ENCODE data around the gene POLR2F.
"Not testable (repeated sequence)": the region's sequence is repeated elsewhere in the genome, so short reads cannot be mapped to it uniquely, and the experiment has no call there.

The POLR2F gene

DNA sequence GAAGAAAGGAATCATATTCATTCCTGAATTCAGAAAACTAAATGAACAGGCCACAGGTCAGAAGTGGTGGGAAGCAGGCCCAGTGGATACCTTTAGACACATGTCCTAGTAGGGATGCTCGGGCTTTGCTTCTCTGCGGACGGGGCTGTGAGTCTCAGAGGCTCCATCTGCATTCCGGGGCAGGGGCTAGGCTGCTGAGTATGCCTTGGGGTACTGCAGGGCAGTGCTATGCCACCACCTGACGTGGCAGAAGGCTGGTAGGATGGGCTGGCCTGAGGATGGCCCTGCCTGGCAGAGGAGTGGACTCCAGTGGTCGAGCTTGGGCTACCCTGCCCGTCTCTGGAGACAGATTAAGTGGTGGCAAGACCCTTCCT, 9.7 kb upstream of the POLR2F start:
- no peaks in the 10 kb centered on the region for H3K27me3 ChIP-seq (ENCODE audit: insufficient read depth, insufficient read length)
- DNase-seq (ENCODE audit: low read depth, low spot score): no peak
- H3K9me3 ChIP-seq (ENCODE audit: insufficient read depth, low read length): no peaks in the 10 kb centered on the region
- no peak overlapping the region for H3K4me3 ChIP-seq (ENCODE audit: insufficient read length, low read depth)
- peaks cover 40% of the 10 kb centered on the region for H3K36me3 ChIP-seq (ENCODE audit: insufficient read depth, insufficient read length, low read length)
- TF ChIP-seq YY1 (IDR thresholded peaks at IDR 0.05; ENCODE audit: insufficient read depth, insufficient read length): no peak
- TF ChIP-seq SUZ12 (IDR thresholded peaks at IDR 0.05; ENCODE audit: extremely low read depth, insufficient read depth, insufficient read length): no peak
- TF ChIP-seq ZNF274 (IDR thresholded peaks at IDR 0.05; ENCODE audit: low read depth, low read length): no peak
- no peak overlapping the region for H3K9ac ChIP-seq (ENCODE audit: insufficient read length, low read depth)
- peaks cover 4% of the 10 kb centered on the region for H3K4me1 ChIP-seq (ENCODE audit: insufficient read depth, insufficient read length)

DNA sequence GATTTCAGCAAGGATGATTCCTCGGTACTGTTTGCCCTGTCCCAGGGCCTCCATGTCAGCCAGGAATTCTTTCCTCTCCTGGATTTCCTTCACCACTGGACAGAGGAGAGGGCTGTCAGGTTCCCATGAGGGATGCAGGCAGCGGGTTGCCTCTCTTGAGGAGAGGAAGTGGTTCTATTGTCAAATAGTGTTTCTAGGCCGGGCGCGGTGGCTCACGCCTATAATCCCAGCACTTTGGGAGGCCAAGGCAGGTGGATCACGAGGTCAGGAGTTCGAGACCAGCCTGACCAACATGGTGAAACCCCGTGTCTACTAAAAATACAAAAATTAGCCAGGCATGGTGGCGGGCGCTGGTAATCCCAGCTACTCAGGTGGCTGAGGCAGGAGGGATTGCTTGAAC, 9.1 kb upstream of the POLR2F start:
- H3K4me1 ChIP-seq (ENCODE audit: insufficient read depth, insufficient read length); H3K4me3 ChIP-seq (ENCODE audit: insufficient read length, low read depth); DNase-seq (ENCODE audit: low read depth, low spot score); H3K9ac ChIP-seq (ENCODE audit: insufficient read length, low read depth); H3K27me3 ChIP-seq (ENCODE audit: insufficient read depth, insufficient read length); H3K9me3 ChIP-seq (ENCODE audit: insufficient read depth, low read length): not testable (repeated sequence)
- peaks cover 36% of the 10 kb centered on the region for H3K36me3 ChIP-seq (ENCODE audit: insufficient read depth, insufficient read length, low read length)

DNA sequence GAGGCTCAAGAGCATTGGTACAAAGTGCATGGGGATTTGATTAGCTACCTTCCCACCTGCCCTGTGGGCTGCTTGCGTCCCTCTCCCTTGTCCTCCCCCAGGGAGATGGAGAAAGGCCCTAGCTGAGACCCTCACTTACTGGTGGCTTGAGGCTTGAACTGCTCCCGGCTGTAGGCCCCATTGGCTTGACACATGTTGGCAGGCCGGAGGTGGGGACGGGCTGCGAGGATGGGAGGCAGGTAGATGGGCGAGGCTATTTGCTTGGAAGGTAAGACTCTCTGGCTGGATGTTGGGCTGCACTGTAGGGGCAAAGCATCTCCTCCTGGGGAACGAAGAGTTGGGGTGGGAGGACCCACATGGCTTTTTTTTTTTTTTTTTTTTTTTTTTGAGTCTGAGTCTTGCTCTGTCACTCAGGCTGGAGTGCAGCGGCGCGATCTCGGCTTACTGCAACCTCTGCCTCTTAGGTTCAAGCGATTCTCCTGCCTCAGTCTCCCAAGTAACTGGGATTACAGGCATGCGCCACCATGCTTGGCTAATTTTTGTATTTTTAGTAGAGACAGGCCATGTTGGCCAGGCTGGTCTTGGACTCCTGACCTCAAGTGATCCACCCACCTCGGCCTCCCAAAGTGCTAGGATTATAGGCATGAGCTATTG, 6.2 kb upstream of the POLR2F start:
- not testable (repeated sequence) for H3K9me3 ChIP-seq (ENCODE audit: insufficient read depth, low read length); H3K9ac ChIP-seq (ENCODE audit: insufficient read length, low read depth); H3K27me3 ChIP-seq (ENCODE audit: insufficient read depth, insufficient read length); DNase-seq (ENCODE audit: low read depth, low spot score); H3K4me1 ChIP-seq (ENCODE audit: insufficient read depth, insufficient read length); H3K4me3 ChIP-seq (ENCODE audit: insufficient read length, low read depth)
- H3K36me3 ChIP-seq (ENCODE audit: insufficient read depth, insufficient read length, low read length): peaks cover 16% of the 10 kb centered on the region

DNA sequence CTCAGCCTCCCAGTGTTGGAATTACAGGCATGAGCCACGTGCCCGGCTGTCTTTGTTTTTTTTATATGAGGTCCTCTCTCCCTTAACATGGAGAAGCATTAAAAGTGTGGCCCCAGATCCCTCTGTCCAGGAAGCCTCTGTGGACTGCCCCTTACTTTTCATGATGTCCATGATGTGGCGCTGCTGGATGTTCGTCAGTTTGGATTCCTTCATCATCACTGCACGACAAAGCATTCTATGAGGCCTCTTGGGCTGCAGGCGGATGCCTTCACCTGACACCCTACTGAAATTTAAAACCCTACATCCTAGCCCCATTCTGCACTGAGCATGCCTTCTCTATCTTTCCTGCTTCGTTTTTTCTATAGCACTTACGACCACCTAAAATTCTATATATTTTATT, 2.2 kb upstream of the POLR2F start:
- Histone ChIP-seq H3K27me3 (ENCODE audit: insufficient read depth, insufficient read length) (peaks cover 15% of the 10 kb centered on the region), H3K4me1 (ENCODE audit: insufficient read depth, insufficient read length) (peaks cover 7% of the 10 kb centered on the region), H3K9ac (ENCODE audit: insufficient read length, low read depth) (no peak overlapping the region), H3K36me3 (ENCODE audit: insufficient read depth, insufficient read length, low read length) (peaks cover 3% of the 10 kb centered on the region), H3K9me3 (ENCODE audit: insufficient read depth, low read length) (no peaks in the 10 kb centered on the region), H3K4me3 (ENCODE audit: insufficient read length, low read depth) (no peak overlapping the region)
- TF ChIP-seq SUZ12 (IDR thresholded peaks at IDR 0.05; ENCODE audit: extremely low read depth, insufficient read depth, insufficient read length) (no peak), YY1 (IDR thresholded peaks at IDR 0.05; ENCODE audit: insufficient read depth, insufficient read length) (no peak), ZNF274 (IDR thresholded peaks at IDR 0.05; ENCODE audit: low read depth, low read length) (no peak)
- DNase-seq (ENCODE audit: low read depth, low spot score): no peak

DNA sequence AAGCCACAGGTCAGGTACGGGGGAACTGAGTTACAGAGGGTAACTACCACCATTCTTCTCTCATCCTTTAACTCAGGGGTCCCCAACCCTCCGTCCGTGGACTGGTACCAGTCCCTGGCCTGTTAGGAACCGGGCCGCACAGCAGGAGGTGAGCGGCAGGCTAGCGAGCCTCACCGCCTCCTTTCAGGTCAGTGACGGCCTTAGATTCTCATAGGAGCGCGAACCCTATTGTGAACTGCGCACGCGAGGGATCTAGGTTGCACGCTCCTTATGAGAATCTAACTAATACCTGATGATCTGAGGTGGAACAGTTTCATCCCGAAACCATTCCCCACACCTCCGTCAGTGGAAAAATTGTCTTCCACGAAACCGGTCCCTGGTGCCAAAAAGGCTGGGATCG, 870 bp upstream of the POLR2F start:
- peak overlapping the region; percentile 81 for H3K4me3 ChIP-seq (ENCODE audit: insufficient read length, low read depth)
- H3K4me1 ChIP-seq (ENCODE audit: insufficient read depth, insufficient read length); H3K9ac ChIP-seq (ENCODE audit: insufficient read length, low read depth); H3K9me3 ChIP-seq (ENCODE audit: insufficient read depth, low read length); DNase-seq (ENCODE audit: low read depth, low spot score): not testable (repeated sequence)
- H3K27me3 ChIP-seq (ENCODE audit: insufficient read depth, insufficient read length): peaks cover 15% of the 10 kb centered on the region
- H3K36me3 ChIP-seq (ENCODE audit: insufficient read depth, insufficient read length, low read length): peaks cover 15% of the 10 kb centered on the region

DNA sequence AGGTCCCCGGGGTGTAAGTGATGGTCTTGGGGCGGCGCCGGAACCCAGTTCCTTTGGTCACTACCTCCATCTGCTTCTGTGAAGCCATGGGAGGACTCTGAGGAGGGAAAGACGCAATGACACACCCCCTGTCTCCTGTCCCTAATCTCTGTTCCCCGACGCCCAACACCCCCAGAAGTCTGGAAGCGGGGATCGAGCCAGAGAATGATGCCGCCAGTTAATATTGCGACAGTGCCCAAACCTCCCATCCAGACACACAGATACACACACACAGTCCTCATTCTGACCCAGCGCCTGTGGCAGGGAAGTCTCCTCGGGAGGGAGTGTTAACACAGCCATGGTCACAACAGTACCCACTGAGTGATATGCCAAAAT, 450 bp upstream of the POLR2F start:
- Histone ChIP-seq H3K4me3 (ENCODE audit: insufficient read length, low read depth) (peak overlapping the region; percentile 81), H3K9ac (ENCODE audit: insufficient read length, low read depth) (peak overlapping the region; percentile 94), H3K36me3 (ENCODE audit: insufficient read depth, insufficient read length, low read length) (peaks cover 19% of the 10 kb centered on the region), H3K27me3 (ENCODE audit: insufficient read depth, insufficient read length) (peaks cover 15% of the 10 kb centered on the region), H3K4me1 (ENCODE audit: insufficient read depth, insufficient read length) (peaks cover 7% of the 10 kb centered on the region), H3K9me3 (ENCODE audit: insufficient read depth, low read length) (no peaks in the 10 kb centered on the region)
- TF ChIP-seq YY1 (IDR thresholded peaks at IDR 0.05; ENCODE audit: insufficient read depth, insufficient read length): no peak
- no peak for TF ChIP-seq ZNF274 (IDR thresholded peaks at IDR 0.05; ENCODE audit: low read depth, low read length)
- no peak for TF ChIP-seq SUZ12 (IDR thresholded peaks at IDR 0.05; ENCODE audit: extremely low read depth, insufficient read depth, insufficient read length)
- DNase-seq (ENCODE audit: low read depth, low spot score): no peak

DNA sequence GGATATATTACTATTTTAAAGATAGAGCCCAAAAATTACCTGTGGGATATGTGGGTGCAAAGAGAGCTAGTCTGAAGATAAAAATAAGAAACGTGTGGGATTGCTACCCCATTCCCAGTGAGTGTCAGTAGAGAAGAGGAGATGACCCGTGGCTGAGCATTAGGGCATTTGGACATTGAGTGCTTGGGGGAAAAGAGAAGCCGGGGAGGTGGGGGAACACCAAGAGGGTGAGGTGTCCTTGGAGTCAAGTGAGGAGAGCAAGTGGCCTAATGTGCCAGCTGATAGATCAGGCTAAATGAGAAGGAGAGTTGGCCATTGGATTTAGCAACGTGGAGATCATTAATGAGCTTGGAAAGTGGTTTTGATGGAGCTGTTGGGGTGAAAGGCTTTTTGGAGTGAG, 1.2 kb downstream of the POLR2F start:
- Histone ChIP-seq H3K4me1 (ENCODE audit: insufficient read depth, insufficient read length) (peaks cover 7% of the 10 kb centered on the region), H3K36me3 (ENCODE audit: insufficient read depth, insufficient read length, low read length) (peaks cover 34% of the 10 kb centered on the region), H3K27me3 (ENCODE audit: insufficient read depth, insufficient read length) (peaks cover 15% of the 10 kb centered on the region), H3K9me3 (ENCODE audit: insufficient read depth, low read length) (no peaks in the 10 kb centered on the region), H3K4me3 (ENCODE audit: insufficient read length, low read depth) (peak overlapping the region; percentile 81), H3K9ac (ENCODE audit: insufficient read length, low read depth) (peak overlapping the region; percentile 94)
- no peak for DNase-seq (ENCODE audit: low read depth, low spot score)
- TF ChIP-seq SUZ12 (IDR thresholded peaks at IDR 0.05; ENCODE audit: extremely low read depth, insufficient read depth, insufficient read length): no peak
- no peak for TF ChIP-seq YY1 (IDR thresholded peaks at IDR 0.05; ENCODE audit: insufficient read depth, insufficient read length)
- no peak for TF ChIP-seq ZNF274 (IDR thresholded peaks at IDR 0.05; ENCODE audit: low read depth, low read length)

DNA sequence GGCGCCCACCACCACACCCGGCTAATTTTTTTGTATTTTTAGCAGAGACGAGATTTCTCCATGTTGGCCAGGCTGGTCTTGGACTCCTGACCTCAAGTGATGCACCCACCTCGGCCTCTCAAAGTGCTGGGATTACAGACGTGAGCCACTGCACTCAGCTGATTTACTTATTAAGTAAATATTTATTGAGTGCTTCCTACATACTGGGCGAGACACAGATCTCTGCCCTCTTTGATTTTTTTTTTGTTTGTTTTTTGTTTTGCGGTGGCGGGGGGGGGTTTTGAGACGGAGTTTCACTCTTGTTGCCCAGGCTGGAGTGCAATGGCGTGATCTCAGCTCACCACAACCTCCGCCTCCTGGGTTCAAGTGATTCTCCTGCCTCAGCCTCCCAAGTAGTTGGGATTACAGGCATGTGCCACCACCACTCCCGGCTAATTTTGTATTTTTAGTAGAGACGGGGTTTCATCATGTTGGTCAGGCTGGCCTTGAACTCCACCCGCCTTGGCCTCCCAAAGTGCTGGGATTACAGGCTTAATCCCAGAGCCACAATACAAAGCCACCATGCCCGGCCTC, 2.4 kb downstream of the POLR2F start:
- not testable (repeated sequence) for H3K4me3 ChIP-seq (ENCODE audit: insufficient read length, low read depth); H3K9ac ChIP-seq (ENCODE audit: insufficient read length, low read depth); H3K4me1 ChIP-seq (ENCODE audit: insufficient read depth, insufficient read length); H3K9me3 ChIP-seq (ENCODE audit: insufficient read depth, low read length); DNase-seq (ENCODE audit: low read depth, low spot score)
- peaks cover 40% of the 10 kb centered on the region for H3K36me3 ChIP-seq (ENCODE audit: insufficient read depth, insufficient read length, low read length)
- H3K27me3 ChIP-seq (ENCODE audit: insufficient read depth, insufficient read length): peaks cover 15% of the 10 kb centered on the region
